H1 (cell line): ENCODE data around the gene MYLK4. TPM values are rescaled to one million over a fixed set of nuclear protein-coding genes. Genes with fewer than 3 reads are reported as not detected.

Source experiments
- CHD1 ChIP-seq: IDR thresholded peaks from 2 replicates; pipeline ENCODE4 v1.6.1; 2012; ENCODE audit warnings: low read depth, low read length, improper control_type of control experiment
- CTBP2 ChIP-seq: IDR thresholded peaks from 2 replicates; pipeline ENCODE4 v1.7.0; 2011; ENCODE audit warnings: borderline replicate concordance, mild to moderate bottlenecking, moderate library complexity, mixed read lengths, low read length; ENCODE audit not compliant: insufficient read depth, insufficient read length
- HDAC2 ChIP-seq, 2 experiments: fragments of 300-600 bp in 1 of 2; sonication (generic) in 1 of 2; IDR thresholded peaks; 2 replicates each; pipeline ENCODE4 v1.6.1; 2011 to 2012; ENCODE audit warnings: low read depth in 2 of 2, low read length in 2 of 2, mild to moderate bottlenecking in 2 of 2, moderate library complexity in 2 of 2, borderline replicate concordance in 1 of 2, inconsistent platforms in 1 of 2
- JUN ChIP-seq: IDR thresholded peaks from 2 replicates; pipeline ENCODE4 v1.6.1; 2011; ENCODE audit warnings: low read depth, mild to moderate bottlenecking, improper control_type of control experiment, low read length
- JUND ChIP-seq: IDR thresholded peaks from 2 replicates; pipeline ENCODE4 v1.6.1; 2011; ENCODE audit warnings: mild to moderate bottlenecking, improper control_type of control experiment, low read length
- RNF2 ChIP-seq: fragments of 200-900, 300-1000 bp; sonication (generic); IDR thresholded peaks from 2 replicates; pipeline ENCODE4 v1.7.1; 2016; ENCODE audit warnings: borderline replicate concordance, low read depth, mild to moderate bottlenecking, antibody characterized with exemption, low read length; ENCODE audit not compliant: poor library complexity, severe bottlenecking; ENCODE audit errors: missing control alignments
- SIRT6 ChIP-seq: IDR thresholded peaks from one replicate; pipeline ENCODE4 v1.7.1; 2012; ENCODE audit warnings: low read length, inconsistent platforms
- TBP ChIP-seq: IDR thresholded peaks from 2 replicates; pipeline ENCODE4 v1.6.1; 2011; ENCODE audit warnings: low read depth, low read length, improper control_type of control experiment
- TCF12 ChIP-seq: IDR thresholded peaks from 2 replicates; pipeline ENCODE4 v1.6.1; 2011; ENCODE audit warnings: low read depth, mild to moderate bottlenecking, low read length
- YY1 ChIP-seq: IDR thresholded peaks from 2 replicates; pipeline ENCODE4 v1.6.1; 2011; ENCODE audit warnings: low read depth, mild to moderate bottlenecking, low read length
- polyA plus RNA-seq, 7 experiments: library from polyadenylated mRNA; depleted of rRNA in 3 of 7; stranded (reverse) in 5 of 7; unstranded in 2 of 7; fragments of >200 nt in 5 of 7; fragments of 200-250 nt in 2 of 7; gene quantifications; 1 replicate in 5 of 7; 2 replicates in 1 of 7; 4 replicates in 1 of 7; pipeline versions ENCODE4 v1.2.1 to v1.2.3, GENCODE V29; 2011 to 2013; ENCODE audit warnings: missing spikeins in 2 of 7, mixed read lengths in 2 of 7
- total RNA-seq: library from RNA; stranded (reverse); fragmentation: NEBNext Ultra II Directional; extraction: Animal tissue kit (Norgen Biotek cat#: 25700); gene quantifications from 2 replicates; pipeline ENCODE4 v1.2.1, GENCODE V29; 2021

The MYLK4 gene
- total and polyA plus RNA-seq, 2 of the 8 experiments (the other 6 are each of a cell fraction or from before 2014, with no cell fraction given): 0.11 to 0.17 TPM

GRCh38 chr6:2653369-2654032 is 97.2 kb downstream of the MYLK4 start (continued):
- TF ChIP-seq RNF2 (no peak), SIRT6 (no peak), YY1 (no peak), JUND (no peak), TCF12 (no peak), TBP (no peak), JUN (no peak), HDAC2 (IDR thresholded peaks at IDR 0.05; ENCODE audit: borderline replicate concordance in 1 of 2, low read depth in 2 of 2, low read length in 2 of 2) (no peak), CHD1 (no peak), CTBP2 (no peak)
